ENCODE measurements around the gene S100A12.

S100A12 gene

GRCh38 chr1:153368495-153368894, 6.9 kb downstream of the S100A12 start:
- DNase-seq (ENCODE audit: low read depth in 2 of 2) = no peak

GRCh38 chr1:153367090-153367489, 8.3 kb downstream of the S100A12 start:
- no peak for DNase-seq (ENCODE audit: low read depth in 2 of 2)

GRCh38 chr1:153366261-153366660, 9.2 kb downstream of the S100A12 start:
- DNase-seq (ENCODE audit: low read depth in 2 of 2) = no peak

- DNase-seq (ENCODE audit: low read depth in 2 of 2) = no peak
These were observed 9.7 kb downstream of the S100A12 start for GRCh38 chr1:153365696-153366095.

- no peak for DNase-seq (ENCODE audit: low read depth in 2 of 2)
These were observed 10.4 kb downstream of the S100A12 start for GRCh38 chr1:153364766-153365666.

- no peak for DNase-seq (ENCODE audit: low read depth in 2 of 2)
These were observed 11.3 kb downstream of the S100A12 start for GRCh38 chr1:153364156-153364555.

GRCh38 chr1:153363641-153364040, 11.8 kb downstream of the S100A12 start:
- DNase-seq (ENCODE audit: low read depth in 2 of 2) = no peak

- DNase-seq (ENCODE audit: low read depth in 2 of 2) = no peak
These were observed 13.1 kb downstream of the S100A12 start for GRCh38 chr1:153362187-153362775.

- DNase-seq (ENCODE audit: low read depth in 2 of 2) = no peak
These were observed 13.8 kb downstream of the S100A12 start for GRCh38 chr1:153361480-153362109.

GRCh38 chr1:153360592-153361479, 14.6 kb downstream of the S100A12 start:
- no peak for DNase-seq (ENCODE audit: low read depth in 2 of 2)

GRCh38 chr1:153360190-153360589, 15.2 kb downstream of the S100A12 start:
- DNase-seq (ENCODE audit: low read depth in 2 of 2) = no peak

- no peak for DNase-seq (ENCODE audit: low read depth in 2 of 2)
These were observed 16.2 kb downstream of the S100A12 start for GRCh38 chr1:153359241-153359640.

GRCh38 chr1:153358691-153358975, 16.8 kb downstream of the S100A12 start:
- no peak for DNase-seq (ENCODE audit: low read depth in 2 of 2)

- DNase-seq (ENCODE audit: low read depth in 2 of 2) = no peak
These were observed 17.3 kb downstream of the S100A12 start, which contains the start of gene S100A9 for GRCh38 chr1:153357853-153358690. Gene S100A9 (plus strand): TSS chr1:153357854. CDS start chr1:153358284, 430 bp downstream.

GRCh38 chr1:153357076-153357852, 18.2 kb downstream of the S100A12 start:
- no peak for DNase-seq (ENCODE audit: low read depth in 2 of 2)

- DNase-seq (ENCODE audit: low read depth in 2 of 2) = no peak
These were observed 18.9 kb downstream of the S100A12 start for GRCh38 chr1:153356392-153357075.

- DNase-seq (ENCODE audit: low read depth in 2 of 2) = peak; percentile 20 to 46
These were observed 19.9 kb downstream of the S100A12 start for GRCh38 chr1:153355445-153356071.

- DNase-seq (ENCODE audit: low read depth in 2 of 2) = no peak
These were observed 20.8 kb downstream of the S100A12 start for GRCh38 chr1:153354515-153355193.

Data from stimulated activated CD4-positive, alpha-beta T cell treated with anti-CD3 and anti-CD28 coated beads, Interleukin-4, amount 100 ng/mL, for 48 hours (primary cell).